Lung (tissue), 12 donors: ENCODE measurements around the gene MARCHF5. TPM values are rescaled to one million over a fixed set of nuclear protein-coding genes. Genes with fewer than 3 reads are reported as not detected.
"Not testable (repeated sequence)": the region's sequence is repeated elsewhere in the genome, so short reads cannot be mapped to it uniquely, and the experiment has no call there.

ENCODE experiments used
- ATAC-seq: fragments of 200-7000 bp; cut with Tn5 transposase; one replicate; pipeline ENCODE4 v1.9.1; 2020; ENCODE audit warnings: moderate number of reproducible peaks; ENCODE audit not compliant: insufficient read depth, low FRiP score
- DNase-seq, 3 donors: peaks; one replicate each; pipeline ENCODE4 v3.0.0-alpha.2; 2013 to 2017
- H3K27ac ChIP-seq, 2 donors: one replicate each; pipeline ENCODE4 v1.5.1; 2013; ENCODE audit warnings: mild to moderate bottlenecking in 2 of 2, moderate library complexity in 2 of 2, control low read depth in 1 of 2, inconsistent platforms in 1 of 2, low read depth in 1 of 2, low read length in 1 of 2
- H3K27me3 ChIP-seq, 3 donors: one replicate each; pipeline ENCODE4 v1.5.1; 2013; ENCODE audit warnings: low read length in 2 of 3; ENCODE audit not compliant: control insufficient read depth in 3 of 3, insufficient read depth in 3 of 3
- H3K36me3 ChIP-seq, 4 donors: one replicate each; pipeline ENCODE4 v1.5.1; 2013; ENCODE audit warnings: low read length in 4 of 4, mild to moderate bottlenecking in 1 of 4, moderate library complexity in 1 of 4; ENCODE audit not compliant: control insufficient read depth in 4 of 4, insufficient read depth in 4 of 4
- H3K4me1 ChIP-seq, 5 donors: one replicate each; pipeline ENCODE4 v1.5.1; 2013; ENCODE audit warnings: low read length in 5 of 5, mild to moderate bottlenecking in 2 of 5, moderate library complexity in 1 of 5; ENCODE audit not compliant: control insufficient read depth in 5 of 5, insufficient read depth in 5 of 5
- H3K4me3 ChIP-seq: one replicate; pipeline ENCODE4 v1.5.1; 2013; ENCODE audit warnings: mild to moderate bottlenecking, control low read depth, moderate library complexity
- H3K9ac ChIP-seq, 2 donors: one replicate each; pipeline ENCODE4 v1.5.1; 2013; ENCODE audit warnings: low read length in 2 of 2, control low read depth in 1 of 2; ENCODE audit not compliant: insufficient read depth in 1 of 2
- H3K9me3 ChIP-seq, 4 donors: one replicate each; pipeline ENCODE4 v1.5.1; 2013; ENCODE audit warnings: low read length in 3 of 4, mild to moderate bottlenecking in 1 of 4, moderate library complexity in 1 of 4; ENCODE audit not compliant: control insufficient read depth in 4 of 4, insufficient read depth in 3 of 4
- CTCF ChIP-seq: IDR thresholded peaks from 2 replicates; pipeline ENCODE4 v1.5.1; 2012; ENCODE audit warnings: mild to moderate bottlenecking; ENCODE audit errors: control extremely low read depth, extremely low read depth
- WGBS, 2 donors: extraction: QIAGEN DNeasy Blood & Tissue Kit; methylation state at CpG; one replicate each; pipeline ENCODE4 v1.1.7; 2013; 5-methylcytosine and 5-hydroxymethylcytosine counted together
- polyA plus RNA-seq, 2 donors: library from polyadenylated mRNA; stranded (reverse); fragments of 200-250 nt; gene quantifications; one replicate each; pipeline ENCODE4 v1.2.1, GENCODE V29; 2013
- total RNA-seq, 2 donors: library from RNA; depleted of rRNA in 1 of 2; stranded (reverse); fragments of >200 nt in 1 of 2; gene quantifications; one replicate each; pipeline ENCODE4 v1.2.1, GENCODE V29; 2014 to 2021
- donor health status: control.
- donor health status: control.
- donor health status: Bipolar disorder and iron deficiency.
- donor health status: healthy.
- donor health status: DM: yes; HTN: yes; CAD: no.

MARCHF5 gene
- total and polyA plus RNA-seq, 4 donors: 10.0 to 38.1 (median 22.9) TPM

GRCh38 chr10:92327445-92328433, 36.8 kb downstream of the MARCHF5 start:
- no peak for ATAC-seq

DNA sequence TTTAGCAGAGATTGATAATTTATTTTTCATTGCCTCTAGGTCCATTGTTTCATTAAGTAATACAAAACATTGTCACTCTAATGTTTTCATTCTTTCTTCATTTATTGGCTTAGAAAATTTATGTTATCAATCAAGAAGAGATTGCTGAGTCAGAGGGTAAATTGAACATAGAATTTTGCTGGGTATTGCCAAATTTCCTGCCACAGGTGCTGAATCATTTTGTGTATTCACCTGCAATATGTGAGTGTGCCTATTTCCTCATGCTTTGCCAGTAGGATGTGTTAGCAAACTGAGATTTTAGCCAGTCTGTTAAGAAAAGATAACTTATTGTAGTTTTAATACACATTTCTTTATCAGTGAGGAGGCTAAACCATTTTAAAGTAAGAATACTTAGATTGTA, 38.0 kb downstream of the MARCHF5 start:
- no peak for TF ChIP-seq CTCF
- no peak for ATAC-seq
- Histone ChIP-seq H3K36me3 (peaks cover 0 to 2% (median 1%) of the 10 kb centered on the region in 4 donors), H3K9me3 (no peaks in the 10 kb centered on the region), H3K9ac (no peak overlapping the region), H3K4me3 (no peak overlapping the region), H3K27ac (no peak overlapping the region), H3K4me1 (peaks cover 0 to 11% (median 0%) of the 10 kb centered on the region in 5 donors), H3K27me3 (no peaks in the 10 kb centered on the region)
- no peak for DNase-seq

More at GRCh38 chr10:92327445-92328433, 36.8 kb downstream of the MARCHF5 start:
- Histone ChIP-seq H3K4me3 (no peak overlapping the region), H3K36me3 (peaks cover 0 to 11% (median 2%) of the 10 kb centered on the region in 4 donors), H3K9me3 (no peaks in the 10 kb centered on the region), H3K4me1 (peaks cover 0 to 11% (median 0%) of the 10 kb centered on the region in 5 donors), H3K27me3 (no peaks in the 10 kb centered on the region), H3K9ac (no peak overlapping the region), H3K27ac (no peak overlapping the region)
- whole genome bisulfite sequencing, 2 donors: 94 to 98% methylated on average over 3 of the region's 3 CpGs
- no peak for TF ChIP-seq CTCF
- no peak for DNase-seq

DNA sequence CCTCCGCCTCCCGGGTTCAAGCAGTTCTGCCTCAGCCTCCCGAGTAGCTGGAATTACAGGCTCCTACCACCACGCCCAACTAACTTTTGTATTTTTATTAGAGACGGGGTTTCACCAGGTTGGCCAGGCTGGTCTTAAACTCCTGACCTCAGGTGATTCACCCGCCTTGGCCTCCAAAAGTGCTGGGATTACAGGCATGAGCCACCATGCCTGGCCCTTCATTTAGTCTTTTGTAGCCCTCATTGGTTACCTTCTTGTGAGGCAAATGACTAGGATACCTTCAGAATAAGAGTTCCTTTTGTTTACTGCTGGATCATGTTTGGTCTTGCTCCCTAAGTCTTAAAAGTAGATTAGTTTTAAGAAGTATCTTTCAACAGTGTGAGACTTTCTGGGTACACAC, 39.0 kb downstream of the MARCHF5 start:
- H3K4me1 ChIP-seq: peaks cover 0 to 11% (median 0%) of the 10 kb centered on the region in 5 donors
- H3K4me3 ChIP-seq, H3K27ac ChIP-seq, DNase-seq, ATAC-seq, H3K9me3 ChIP-seq, H3K36me3 ChIP-seq, H3K9ac ChIP-seq, H3K27me3 ChIP-seq: not testable (repeated sequence)
- WGBS, 2 donors: 81 to 94% methylated on average over 6 of the region's 6 CpGs

DNA sequence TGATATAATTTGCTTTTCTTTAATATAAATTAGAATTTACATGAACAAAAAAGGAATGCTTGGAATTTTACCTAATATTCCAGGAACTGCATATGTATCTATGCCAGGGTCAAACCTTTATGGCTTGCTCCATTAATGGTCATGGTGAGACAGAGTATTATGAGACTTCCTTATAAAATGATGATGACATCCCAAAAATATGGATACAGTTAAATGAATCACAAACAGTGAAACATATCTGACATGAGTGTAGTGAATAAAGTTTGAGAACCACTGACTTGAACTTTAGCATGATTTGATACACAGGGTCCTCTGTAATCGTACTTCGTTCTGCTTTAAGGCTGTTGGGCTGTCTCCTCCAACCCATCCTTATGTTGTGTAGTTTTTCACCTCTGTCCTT, 51.8 kb downstream of the MARCHF5 start:
- no peak for DNase-seq
- ATAC-seq: no peak
- Histone ChIP-seq H3K27ac (no peak overlapping the region), H3K4me3 (no peak overlapping the region), H3K27me3 (no peaks in the 10 kb centered on the region), H3K9me3 (no peaks in the 10 kb centered on the region), H3K9ac (no peak overlapping the region), H3K4me1 (no peaks in the 10 kb centered on the region), H3K36me3 (peaks cover 3 to 14% (median 7%) of the 10 kb centered on the region in 4 donors)
- WGBS, 2 donors: 96 to 100% methylated on average over 2 of the region's 2 CpGs
- no peak for TF ChIP-seq CTCF

DNA sequence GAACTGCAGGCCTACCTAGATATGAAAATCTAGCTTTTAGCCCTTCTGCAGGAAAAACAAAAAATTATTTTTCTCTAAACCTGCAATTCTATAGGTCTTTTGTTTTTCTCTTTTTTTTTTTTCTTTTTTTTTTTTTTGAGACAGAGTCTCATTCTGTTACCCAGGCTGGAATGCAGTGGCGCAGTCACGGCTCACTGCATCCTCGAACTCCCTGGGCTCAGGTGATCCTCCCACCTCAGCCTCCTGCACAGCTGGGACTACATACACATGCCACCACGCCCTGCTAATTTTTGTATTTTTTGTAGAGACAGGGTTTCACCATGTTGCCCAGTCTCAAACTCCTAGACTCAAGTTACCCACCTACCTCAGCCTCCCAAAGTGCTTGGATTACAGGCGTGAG, 54.6 kb downstream of the MARCHF5 start:
- H3K4me1 ChIP-seq, H3K9ac ChIP-seq, H3K27me3 ChIP-seq, H3K4me3 ChIP-seq, H3K27ac ChIP-seq, DNase-seq, ATAC-seq, H3K9me3 ChIP-seq: not testable (repeated sequence)
- WGBS, 2 donors: 97 to 98% methylated on average over 5 of the region's 5 CpGs
- peaks cover 15 to 29% (median 19%) of the 10 kb centered on the region in 4 donors for H3K36me3 ChIP-seq
